Vagina (tissue), 2 donors: ENCODE results near the gene PRR19. TPM values are rescaled to one million over a fixed set of nuclear protein-coding genes. Genes with fewer than 3 reads are reported as not detected.
"Not testable (repeated sequence)": the region's sequence is repeated elsewhere in the genome, so short reads cannot be mapped to it uniquely, and the experiment has no call there.

Experiments used
- DNase-seq, 2 donors: peaks; one replicate each; pipeline ENCODE4 v3.0.0-alpha.2; 2017; ENCODE audit errors: extremely low spot score in 2 of 2
- H3K27ac ChIP-seq: fragments of 200-600 bp; sonication (generic); one replicate; pipeline ENCODE4 v1.5.1; 2019
- H3K27me3 ChIP-seq: fragments of 200-600 bp; sonication (generic); one replicate; pipeline ENCODE4 v1.5.1; 2019
- H3K36me3 ChIP-seq, 2 donors: fragments of 200-600 bp; sonication (generic); one replicate each; pipeline ENCODE4 v1.5.1; 2017 to 2019
- H3K4me1 ChIP-seq: fragments of 200-600 bp; sonication (generic); one replicate; pipeline ENCODE4 v1.5.1; 2019
- H3K4me3 ChIP-seq, 2 donors: fragments of 200-600 bp; sonication (generic); 1 replicate in 1 of 2; 2 replicates in 1 of 2; pipeline ENCODE4 v1.5.1; 2016 to 2019
- H3K9me3 ChIP-seq: fragments of 200-600 bp; sonication (generic); one replicate; pipeline ENCODE4 v1.5.1; 2019
- CTCF ChIP-seq, 3 experiments: fragments of 450-650 bp in 2 of 3; fragments of 200-600 bp in 1 of 3; sonication (generic) in 1 of 3; IDR thresholded peaks; one replicate each; pipeline ENCODE4 v1.5.1; 2017 to 2019; ENCODE audit warnings: antibody characterized with exemption in 3 of 3, mild to moderate bottlenecking in 2 of 3, moderate library complexity in 2 of 3
- POLR2A ChIP-seq, 2 donors: fragments of 450-650 bp; IDR thresholded peaks; one replicate each; pipeline ENCODE4 v1.6.1; 2017; ENCODE audit warnings: antibody characterized with exemption in 2 of 2, mild to moderate bottlenecking in 2 of 2, moderate library complexity in 2 of 2
- POLR2AphosphoS5 ChIP-seq, 2 donors: sonication (generic); formaldehyde crosslinking; IDR thresholded peaks; one replicate each; pipeline ENCODE4 v1.9.0; 2017; ENCODE audit warnings: antibody characterized with exemption in 2 of 2, mild to moderate bottlenecking in 2 of 2, low read depth in 1 of 2; ENCODE audit not compliant: insufficient read depth in 1 of 2
- intact Hi-C: fragments of 100-400 bp; cut with DNase I; formaldehyde crosslinking; loops from one replicate; pipeline ENCODE4 v1.15.1; 2023
- total RNA-seq: library from RNA; depleted of rRNA; stranded (reverse); fragments of >200 nt; gene quantifications from one replicate; pipeline ENCODE4 v1.2.3, GENCODE V29; 2016

PRR19 gene
- total RNA-seq, 1 donor from 2014 or later: not detected

GRCh38 chr19:42333018-42333417 lies 31.1 kb downstream of the PRR19 start:
- no peak for DNase-seq
- H3K36me3 ChIP-seq: peaks cover 0 to 12% of the 10 kb centered on the region in 2 donors
- no peak overlapping the region for H3K4me3 ChIP-seq
- H3K27me3 ChIP-seq: no peaks in the 10 kb centered on the region
- intact Hi-C loops: no loop called here
- peaks cover 5% of the 10 kb centered on the region for H3K4me1 ChIP-seq
- H3K27ac ChIP-seq: no peak overlapping the region
- no peak for TF ChIP-seq POLR2AphosphoS5 (IDR thresholded peaks at IDR 0.05; ENCODE audit: insufficient read depth in 1 of 2, low read depth in 1 of 2)
- TF ChIP-seq CTCF (IDR thresholded peaks at IDR 0.05): no peak
- TF ChIP-seq POLR2A (IDR thresholded peaks at IDR 0.05): no peak
- H3K9me3 ChIP-seq: no peaks in the 10 kb centered on the region

GRCh38 chr19:42333975-42334696 lies 32.2 kb downstream of the PRR19 start:
- TF ChIP-seq POLR2A (IDR thresholded peaks at IDR 0.05) (no peak), POLR2AphosphoS5 (IDR thresholded peaks at IDR 0.05; ENCODE audit: insufficient read depth in 1 of 2, low read depth in 1 of 2) (no peak)
- Histone ChIP-seq H3K36me3 (peaks cover 0 to 12% of the 10 kb centered on the region in 2 donors), H3K4me3 (no peak overlapping the region), H3K27me3 (no peaks in the 10 kb centered on the region), H3K27ac (no peak overlapping the region), H3K9me3 (no peaks in the 10 kb centered on the region), H3K4me1 (no peaks in the 10 kb centered on the region)
- intact Hi-C loops: no loop called here
- no peak for DNase-seq

- intact Hi-C loops: no loop called here
- no peak for DNase-seq
- H3K9me3 ChIP-seq: no peaks in the 10 kb centered on the region
- TF ChIP-seq POLR2A (IDR thresholded peaks at IDR 0.05) (no peak), POLR2AphosphoS5 (IDR thresholded peaks at IDR 0.05; ENCODE audit: insufficient read depth in 1 of 2, low read depth in 1 of 2) (no peak), CTCF (IDR thresholded peaks at IDR 0.05) (no peak)
- H3K4me3 ChIP-seq: no peak overlapping the region
- no peaks in the 10 kb centered on the region for H3K4me1 ChIP-seq
- H3K27me3 ChIP-seq: no peaks in the 10 kb centered on the region
- H3K36me3 ChIP-seq: peaks cover 0 to 12% of the 10 kb centered on the region in 2 donors
- H3K27ac ChIP-seq: no peak overlapping the region
Observed at GRCh38 chr19:42334697-42335373, 32.9 kb downstream of the PRR19 start.

- Histone ChIP-seq H3K9me3 (no peaks in the 10 kb centered on the region), H3K4me1 (no peaks in the 10 kb centered on the region), H3K36me3 (peaks cover 0 to 12% of the 10 kb centered on the region in 2 donors), H3K4me3 (no peak overlapping the region), H3K27me3 (no peaks in the 10 kb centered on the region), H3K27ac (no peak overlapping the region)
- intact Hi-C loops: no loop called here
- TF ChIP-seq CTCF (IDR thresholded peaks at IDR 0.05) (no peak), POLR2A (IDR thresholded peaks at IDR 0.05) (no peak), POLR2AphosphoS5 (IDR thresholded peaks at IDR 0.05; ENCODE audit: insufficient read depth in 1 of 2, low read depth in 1 of 2) (no peak)
- DNase-seq: no peak
Observed at GRCh38 chr19:42335374-42335936, 33.5 kb downstream of the PRR19 start.

- peaks cover 0 to 12% of the 10 kb centered on the region in 2 donors for H3K36me3 ChIP-seq
- TF ChIP-seq CTCF (IDR thresholded peaks at IDR 0.05): no peak
- no peak for TF ChIP-seq POLR2AphosphoS5 (IDR thresholded peaks at IDR 0.05; ENCODE audit: insufficient read depth in 1 of 2, low read depth in 1 of 2)
- no peaks in the 10 kb centered on the region for H3K9me3 ChIP-seq
- no peaks in the 10 kb centered on the region for H3K4me1 ChIP-seq
- H3K4me3 ChIP-seq: no peak overlapping the region
- H3K27me3 ChIP-seq: no peaks in the 10 kb centered on the region
- DNase-seq: no peak
- intact Hi-C loops: no loop called here
- H3K27ac ChIP-seq: no peak overlapping the region
Observed at GRCh38 chr19:42335971-42336370, 34.0 kb downstream of the PRR19 start.

GRCh38 chr19:42339126-42339860 lies 37.4 kb downstream of the PRR19 start:
- intact Hi-C loops, DNase-seq, H3K9me3 ChIP-seq, H3K4me3 ChIP-seq, H3K27me3 ChIP-seq, H3K27ac ChIP-seq, H3K4me1 ChIP-seq: not testable (repeated sequence)
- H3K36me3 ChIP-seq: peaks cover 0 to 19% of the 10 kb centered on the region in 2 donors

- H3K36me3 ChIP-seq: peaks cover 0 to 22% of the 10 kb centered on the region in 2 donors
- intact Hi-C loops, DNase-seq, H3K9me3 ChIP-seq, H3K27me3 ChIP-seq, H3K4me3 ChIP-seq, H3K27ac ChIP-seq, H3K4me1 ChIP-seq: not testable (repeated sequence)
Observed at GRCh38 chr19:42339922-42340321, 38.0 kb downstream of the PRR19 start.
